GM18508 (cell line): ENCODE data around the gene PTRHD1.
A peak's percentile ranks its signal among the peaks of the same experiment; 100 is the strongest.
"Not testable (repeated sequence)": the region's sequence is repeated elsewhere in the genome, so short reads cannot be mapped to it uniquely, and the experiment has no call there.

Experiments used
- ATAC-seq: cut with Tn5 transposase; IDR thresholded peaks from one replicate; pipeline ENCODE4 v1.9.1; 2021; ENCODE audit warnings: moderate number of reproducible peaks; ENCODE audit not compliant: insufficient read depth, unreplicated experiment

Gene PTRHD1

GRCh38 chr2:24814516-24814915 is 21.3 kb upstream of the PTRHD1 start:
- no peak for ATAC-seq

GRCh38 chr2:24813691-24814137 is 20.5 kb upstream of the PTRHD1 start:
- ATAC-seq = no peak

GRCh38 chr2:24809316-24810007 is 16.3 kb upstream of the PTRHD1 start:
- ATAC-seq = no peak

- ATAC-seq = no peak
These were observed 13.5 kb upstream of the PTRHD1 start for GRCh38 chr2:24806661-24807036.

GRCh38 chr2:24805811-24806660 is 12.8 kb upstream of the PTRHD1 start:
- not testable (repeated sequence) for ATAC-seq

- ATAC-seq = not testable (repeated sequence)
These were observed 7.3 kb upstream of the PTRHD1 start for GRCh38 chr2:24800487-24800886.

GRCh38 chr2:24797644-24798043 is 4.5 kb upstream of the PTRHD1 start:
- no peak for ATAC-seq

- ATAC-seq = no peak
These were observed 707 bp upstream of the PTRHD1 start for GRCh38 chr2:24793761-24794435.

GRCh38 chr2:24792542-24792873 is 683 bp downstream of the PTRHD1 start:
- ATAC-seq = no peak

- ATAC-seq = no peak
These were observed 1.7 kb downstream of the PTRHD1 start for GRCh38 chr2:24791452-24791851.

- no peak for ATAC-seq
These were observed 4.4 kb downstream of the PTRHD1 start for GRCh38 chr2:24788816-24789215.

GRCh38 chr2:24787532-24787931 is 5.7 kb downstream of the PTRHD1 start:
- ATAC-seq = no peak

- ATAC-seq = peak; percentile 73
These were observed 7.4 kb downstream of the PTRHD1 start for GRCh38 chr2:24785671-24786321.

- ATAC-seq = no peak
These were observed 9.6 kb downstream of the PTRHD1 start for GRCh38 chr2:24783641-24784040.

GRCh38 chr2:24779116-24779515 is 14.1 kb downstream of the PTRHD1 start:
- no peak for ATAC-seq

- ATAC-seq = no peak
These were observed 18.8 kb downstream of the PTRHD1 start for GRCh38 chr2:24774373-24774772.

GRCh38 chr2:24771764-24772586 is 21.2 kb downstream of the PTRHD1 start:
- ATAC-seq = no peak

GRCh38 chr2:24771061-24771460 is 22.1 kb downstream of the PTRHD1 start:
- no peak for ATAC-seq

- ATAC-seq = no peak
These were observed 24.6 kb downstream of the PTRHD1 start for GRCh38 chr2:24768601-24769000.

GRCh38 chr2:24768013-24768412 is 25.2 kb downstream of the PTRHD1 start:
- ATAC-seq = no peak
